ENCODE data around the gene LHFPL2. TPM values are rescaled to one million over a fixed set of nuclear protein-coding genes. Genes with fewer than 3 reads are reported as not detected.
A peak's percentile ranks its signal among the peaks of the same experiment; 100 is the strongest.

The LHFPL2 gene
- total and polyA plus RNA-seq, 2 experiments from 2014 or later: 10.6 to 50.8 TPM

GRCh38 chr5:78597974-78598371 lies 50.6 kb downstream of the LHFPL2 start:
- Mint-ChIP-seq H3K27me3 (ENCODE audit: insufficient read depth, low read depth, poor library complexity) (no peaks in the 10 kb centered on the region), H3K4me3 (no peak overlapping the region), H3K27ac (peak overlapping the region; percentile 78; the same call in 1 of the 2 replicates), H3K4me1 (peaks cover 53% of the 10 kb centered on the region), H3K36me3 (ENCODE audit: low read depth) (peaks cover 7% of the 10 kb centered on the region; the same call in 1 of the 3 replicates), H3K9me3 (no peaks in the 10 kb centered on the region)
- DNase-seq (ENCODE audit: low spot score) (no peak), ATAC-seq (no peak)
- Histone ChIP-seq H3K27me3 (ENCODE audit: insufficient read depth) (no peaks in the 10 kb centered on the region), H3K4me2 (no peak overlapping the region), H3K27ac (ENCODE audit: low read depth) (0 out of 2 replicates have a peak overlapping the region, but pooled peaks have one; percentile 2), H4K20me1 (replicated peaks; ENCODE audit: insufficient read depth) (0 out of 2 replicates have a peak, but pooled peaks cover 5% of the 10 kb centered on the region), H3F3A (replicated peaks; ENCODE audit: low read depth) (no peaks in the 10 kb centered on the region), H3K9me2 (ENCODE audit: insufficient read depth) (0 out of 2 replicates have a peak, but pooled peaks cover 3% of the 10 kb centered on the region), H3K36me3 (ENCODE audit: insufficient read depth) (no peaks in the 10 kb centered on the region), H3K4me3 (no peak overlapping the region), H2AFZ (no peak overlapping the region), H3K79me2 (replicated peaks; ENCODE audit: insufficient read depth) (peaks cover 78% of the 10 kb centered on the region), H3K4me1 (ENCODE audit: insufficient read depth) (peaks cover 29% of the 10 kb centered on the region)
- TF ChIP-seq STAT1 (IDR thresholded peaks at IDR 0.05; ENCODE audit: unreplicated experiment) (no peak), CTCF (conservative IDR thresholded peaks at IDR 0.05; ENCODE audit: low read depth in 2 of 2) (no peak)

- H3K36me3 ChIP-seq (ENCODE audit: insufficient read depth): no peaks in the 10 kb centered on the region
- Mint-ChIP-seq H3K9me3 (no peaks in the 10 kb centered on the region), H3K4me3 (no peak overlapping the region), H3K27ac (peak overlapping the region; percentile 78; the same call in 1 of the 2 replicates), H3K36me3 (ENCODE audit: low read depth) (0 out of 3 replicates have a peak, but pooled peaks cover 4% of the 10 kb centered on the region), H3K27me3 (ENCODE audit: insufficient read depth, low read depth, poor library complexity) (no peaks in the 10 kb centered on the region), H3K4me1 (peaks cover 60% of the 10 kb centered on the region)
- no peak overlapping the region for H2AFZ ChIP-seq
- ATAC-seq: no peak
- H3K27me3 ChIP-seq (ENCODE audit: insufficient read depth): no peaks in the 10 kb centered on the region
- H3K27ac ChIP-seq (ENCODE audit: low read depth): 0 out of 2 replicates have a peak overlapping the region, but pooled peaks have one; percentile 2
- H3K4me1 ChIP-seq (ENCODE audit: insufficient read depth): peaks cover 29% of the 10 kb centered on the region
- no peak for DNase-seq (ENCODE audit: low spot score)
- H4K20me1 ChIP-seq (replicated peaks; ENCODE audit: insufficient read depth): 0 out of 2 replicates have a peak, but pooled peaks cover 7% of the 10 kb centered on the region
- no peak overlapping the region for H3K4me3 ChIP-seq
- TF ChIP-seq CTCF (conservative IDR thresholded peaks at IDR 0.05; ENCODE audit: low read depth in 2 of 2) (no peak), STAT1 (IDR thresholded peaks at IDR 0.05; ENCODE audit: unreplicated experiment) (no peak), CREB1 (CRISPR knock-in tag; IDR thresholded peaks at IDR 0.05; ENCODE audit: low read depth) (no peak)
- no peak overlapping the region for H3K4me2 ChIP-seq
- no peaks in the 10 kb centered on the region for H3F3A ChIP-seq (replicated peaks; ENCODE audit: low read depth)
- 0 out of 2 replicates have a peak, but pooled peaks cover 3% of the 10 kb centered on the region for H3K9me2 ChIP-seq (ENCODE audit: insufficient read depth)
- peaks cover 82% of the 10 kb centered on the region for H3K79me2 ChIP-seq (replicated peaks; ENCODE audit: insufficient read depth)
Measured at GRCh38 chr5:78597068-78597973, 51.3 kb downstream of the LHFPL2 start.
